ENCODE measurements around the gene ETV5.
"Not testable (repeated sequence)": the region's sequence is repeated elsewhere in the genome, so short reads cannot be mapped to it uniquely, and the experiment has no call there.

Gene ETV5

GRCh38 chr3:186067360-186068242 is 41.3 kb downstream of the ETV5 start:
- DNase-seq (ENCODE audit: low read depth), result no peak

- no peak for DNase-seq (ENCODE audit: low read depth)
Observed at GRCh38 chr3:186060222-186060621, 48.7 kb downstream of the ETV5 start.

- no peak for DNase-seq (ENCODE audit: low read depth)
Observed at GRCh38 chr3:186059192-186059591, 49.7 kb downstream of the ETV5 start.

- no peak for DNase-seq (ENCODE audit: low read depth)
Observed at GRCh38 chr3:186058225-186058624, 50.7 kb downstream of the ETV5 start.

- no peak for DNase-seq (ENCODE audit: low read depth)
Observed at GRCh38 chr3:186057594-186057993, 51.3 kb downstream of the ETV5 start.

GRCh38 chr3:186054792-186055352 is 54.0 kb downstream of the ETV5 start:
- DNase-seq (ENCODE audit: low read depth), result no peak

GRCh38 chr3:186053954-186054791 is 54.7 kb downstream of the ETV5 start:
- DNase-seq (ENCODE audit: low read depth), result no peak

- no peak for DNase-seq (ENCODE audit: low read depth)
Observed at GRCh38 chr3:186052096-186052840, 56.6 kb downstream of the ETV5 start.

GRCh38 chr3:186049001-186049400 is 59.9 kb downstream of the ETV5 start:
- DNase-seq (ENCODE audit: low read depth), result no peak

- DNase-seq (ENCODE audit: low read depth), result no peak
Observed at GRCh38 chr3:186048119-186048518, 60.8 kb downstream of the ETV5 start.

- no peak for DNase-seq (ENCODE audit: low read depth)
Observed at GRCh38 chr3:186046838-186047237, 62.1 kb downstream of the ETV5 start.

GRCh38 chr3:186044968-186045367 is 63.9 kb downstream of the ETV5 start:
- DNase-seq (ENCODE audit: low read depth), result no peak

- no peak for DNase-seq (ENCODE audit: low read depth)
Observed at GRCh38 chr3:186044427-186044826, 64.5 kb downstream of the ETV5 start.

- DNase-seq (ENCODE audit: low read depth), result no peak
Observed at GRCh38 chr3:186042521-186043202, 66.2 kb downstream of the ETV5 start.

- no peak for DNase-seq (ENCODE audit: low read depth)
Observed at GRCh38 chr3:186042036-186042435, 66.9 kb downstream of the ETV5 start.

GRCh38 chr3:186038360-186038759 is 70.5 kb downstream of the ETV5 start:
- no peak for DNase-seq (ENCODE audit: low read depth)

- DNase-seq (ENCODE audit: low read depth), result no peak
Observed at GRCh38 chr3:186035277-186035676, 73.6 kb downstream of the ETV5 start.

GRCh38 chr3:186032321-186032720 is 76.6 kb downstream of the ETV5 start:
- no peak for DNase-seq (ENCODE audit: low read depth)

- not testable (repeated sequence) for DNase-seq (ENCODE audit: low read depth)
Observed at GRCh38 chr3:186025993-186026392, 82.9 kb downstream of the ETV5 start.

GRCh38 chr3:186025161-186025560 is 83.7 kb downstream of the ETV5 start:
- DNase-seq (ENCODE audit: low read depth), result no peak

- no peak for DNase-seq (ENCODE audit: low read depth)
Observed at GRCh38 chr3:186024210-186024609, 84.7 kb downstream of the ETV5 start.
